ENCODE results near the gene KRT83. TPM values are rescaled to one million over a fixed set of nuclear protein-coding genes. Genes with fewer than 3 reads are reported as not detected.

The KRT83 gene
- total and polyA plus RNA-seq, 10 of the 15 experiments (the other 5 are each of a cell fraction or from before 2014, with no cell fraction given), result not detected

DNA sequence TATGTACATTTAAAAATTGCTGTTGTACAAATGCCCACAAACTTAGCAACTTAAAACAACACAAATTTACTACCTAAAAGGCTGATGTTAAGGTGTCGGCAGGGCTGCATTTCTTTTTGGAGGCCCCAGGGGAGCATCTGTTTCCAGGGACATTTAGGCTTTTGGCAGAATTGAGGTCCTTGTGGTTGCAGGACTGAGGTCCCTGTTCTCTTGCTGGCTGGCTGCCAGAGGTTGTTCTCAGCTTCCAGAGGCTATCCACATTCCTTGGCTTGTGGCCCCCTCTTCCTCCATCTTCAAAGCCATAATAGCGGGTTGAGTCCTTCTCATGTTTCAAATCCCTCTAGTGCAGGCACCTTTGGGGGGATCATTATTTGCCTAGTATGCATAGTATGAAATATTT lies 22.4 kb upstream of the KRT83 start:
- Histone ChIP-seq H3K27me3 (replicated peaks in 1 of 2; ENCODE audit: control insufficient read depth in 2 of 2, insufficient read depth in 2 of 2, low read length in 1 of 2) (no peaks in the 10 kb centered on the region; a peak in 1 of 4 replicates), H3K9ac (ENCODE audit: control insufficient read depth, insufficient read depth, low read length) (no peak overlapping the region), H4K20me1 (ENCODE audit: control insufficient read depth, insufficient read depth) (no peaks in the 10 kb centered on the region), H3K4me2 (ENCODE audit: control insufficient read depth, insufficient read depth) (no peak overlapping the region), H3K36me3 (ENCODE audit: control insufficient read depth in 2 of 2, insufficient read depth in 2 of 2, low read length in 1 of 2) (no peaks in the 10 kb centered on the region), H2AFZ (ENCODE audit: control insufficient read depth, low read depth, low read length) (no peak overlapping the region), H3K27ac (ENCODE audit: control insufficient read depth, insufficient read depth) (no peak overlapping the region), H3K4me3 (no peak overlapping the region), H3K4me1 (ENCODE audit: control insufficient read depth, insufficient read depth, low read length) (no peaks in the 10 kb centered on the region), H3K79me2 (ENCODE audit: control insufficient read depth, insufficient read depth, low read length) (no peaks in the 10 kb centered on the region), H3K9me3 (replicated peaks; ENCODE audit: control insufficient read depth, insufficient read depth, low read length) (no peaks in the 10 kb centered on the region)
- WGBS (ENCODE audit: insufficient coverage, insufficient replicate concordance, low lambda C conversion rate, missing lambda C conversion rate), result 48% methylated on average over 2 of the region's 2 CpGs
- FAIRE-seq, result no peak
- RAD21 ChIA-PET (ENCODE audit: unreplicated experiment), result no interaction called here
- SMC1A ChIA-PET (ENCODE audit: uncharacterized antibody, unreplicated experiment), result no interaction called here
- no peak for DNase-seq (ENCODE audit: low read depth, low spot score)
- POLR2A ChIA-PET, result no interaction called here
- BruUV-seq (replicated peaks), result no TSS peak
- intact Hi-C loops (cut with micrococcal nuclease; ENCODE audit: unreplicated experiment), result no loop called here
- TF ChIP-seq KAT2A (conservative IDR thresholded peaks at IDR 0.05; ENCODE audit: control insufficient read depth, low read depth, low read length) (no peak), SREBF1 (IDR thresholded peaks at IDR 0.05; ENCODE audit: low read length) (no peak), POU2F2 (IDR thresholded peaks at IDR 0.05; ENCODE audit: borderline replicate concordance, low read depth, low read length) (no peak), TCF12 (IDR thresholded peaks at IDR 0.05; ENCODE audit: low read depth, low read length) (no peak), WRNIP1 (IDR thresholded peaks at IDR 0.05; ENCODE audit: borderline replicate concordance, low read depth, low read length) (no peak), NFIC (IDR thresholded peaks at IDR 0.05; ENCODE audit: low read depth, low read length) (no peak), CBX5 (IDR thresholded peaks at IDR 0.05; ENCODE audit: low read depth) (no peak), MYC (IDR thresholded peaks at IDR 0.05; ENCODE audit: insufficient read depth, insufficient read length, insufficient replicate concordance, low read length, severe bottlenecking) (no peak), SUZ12 (IDR thresholded peaks at IDR 0.05; ENCODE audit: unreplicated experiment) (no peak), ESRRA (IDR thresholded peaks at IDR 0.05; ENCODE audit: low read length) (no peak), SIX5 (IDR thresholded peaks at IDR 0.05; ENCODE audit: low read depth, low read length, severe bottlenecking) (no peak), SMARCA5 (IDR thresholded peaks at IDR 0.05) (no peak), ATF7 (IDR thresholded peaks at IDR 0.05; ENCODE audit: low read depth) (no peak), TAF1 (IDR thresholded peaks at IDR 0.05; ENCODE audit: borderline replicate concordance, low read depth, low read length) (no peak), MXI1 (IDR thresholded peaks at IDR 0.05; ENCODE audit: low read depth, low read length) (no peak)
- TF ChIP-seq, protein P1, sequence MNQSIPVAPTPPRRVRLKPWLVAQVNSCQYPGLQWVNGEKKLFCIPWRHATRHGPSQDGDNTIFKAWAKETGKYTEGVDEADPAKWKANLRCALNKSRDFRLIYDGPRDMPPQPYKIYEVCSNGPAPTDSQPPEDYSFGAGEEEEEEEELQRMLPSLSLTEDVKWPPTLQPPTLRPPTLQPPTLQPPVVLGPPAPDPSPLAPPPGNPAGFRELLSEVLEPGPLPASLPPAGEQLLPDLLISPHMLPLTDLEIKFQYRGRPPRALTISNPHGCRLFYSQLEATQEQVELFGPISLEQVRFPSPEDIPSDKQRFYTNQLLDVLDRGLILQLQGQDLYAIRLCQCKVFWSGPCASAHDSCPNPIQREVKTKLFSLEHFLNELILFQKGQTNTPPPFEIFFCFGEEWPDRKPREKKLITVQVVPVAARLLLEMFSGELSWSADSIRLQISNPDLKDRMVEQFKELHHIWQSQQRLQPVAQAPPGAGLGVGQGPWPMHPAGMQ (IDR thresholded peaks at IDR 0.05; ENCODE audit: borderline replicate concordance), result no peak
- ATAC-seq, result no peak
- in situ Hi-C loops (cut with MboI), result no loop called here
- CTCF ChIA-PET, result no interaction called here

All from GM12878 (cell line).